ENCODE results near the gene SOX9. TPM values are rescaled to one million over a fixed set of nuclear protein-coding genes. Genes with fewer than 3 reads are reported as not detected.

SOX9 gene
- total and polyA plus RNA-seq, 2 of the 8 experiments (the other 6 are each of a cell fraction or from before 2014, with no cell fraction given): 1.9 to 4.9 TPM

GRCh38 chr17:72134608-72135394, 14.0 kb downstream of the SOX9 start:
- no peak overlapping the region for H2BK15ac ChIP-seq (ENCODE audit: low read length)
- H3K79me1 ChIP-seq (ENCODE audit: low read depth, low read length): no peaks in the 10 kb centered on the region
- TF ChIP-seq SP1 (IDR thresholded peaks at IDR 0.05; ENCODE audit: low read depth, low read length): no peak
- no peak for TF ChIP-seq TBP (IDR thresholded peaks at IDR 0.05; ENCODE audit: low read depth, low read length)
- no peak for TF ChIP-seq RXRA (IDR thresholded peaks at IDR 0.05; ENCODE audit: insufficient read depth, low read depth, low read length)
- TF ChIP-seq ATF2 (IDR thresholded peaks at IDR 0.05; ENCODE audit: low read length): no peak
- no peak for TF ChIP-seq MAFK (IDR thresholded peaks at IDR 0.05; ENCODE audit: low read depth, low read length)
- TF ChIP-seq RFX5 (IDR thresholded peaks at IDR 0.05; ENCODE audit: borderline replicate concordance, low read depth, low read length): no peak
- TF ChIP-seq FOSL1 (IDR thresholded peaks at IDR 0.05; ENCODE audit: insufficient read depth, low read depth, low read length): no peak
- no peak overlapping the region for H3K23ac ChIP-seq (ENCODE audit: insufficient read length)
- no peak overlapping the region for H3K27ac ChIP-seq (ENCODE audit: low read depth, low read length)
- H2BK120ac ChIP-seq (replicated peaks; ENCODE audit: low read depth, low read length): no peak overlapping the region
- H3K23me2 ChIP-seq (ENCODE audit: low read depth, low read length): no peaks in the 10 kb centered on the region
- no peaks in the 10 kb centered on the region for H4K20me1 ChIP-seq (replicated peaks in 1 of 2; ENCODE audit: control insufficient read depth in 1 of 2, insufficient read depth in 2 of 2, low read length in 2 of 2)
- WGBS, 2 experiments (ENCODE audit: extremely low coverage in 1 of 2, insufficient coverage in 1 of 2, insufficient read length in 1 of 2, insufficient replicate concordance in 2 of 2, low coverage in 1 of 2, low lambda C conversion rate in 2 of 2, missing lambda C conversion rate in 1 of 2): 75% methylated on average over 7 of the region's 7 CpGs; no CpG with 5 or more reads in 1 of the 2 experiments
- no peak overlapping the region for H4K91ac ChIP-seq (replicated peaks; ENCODE audit: insufficient read length, low read length)
- H2AK5ac ChIP-seq (ENCODE audit: low read depth, low read length): no peak overlapping the region
- CTCF ChIA-PET (ENCODE audit: partially characterized antibody): interaction anchor here (0.6 to 1.4 kb wide), 4 partner anchors 9 to 1070 kb away, joined by 3 to 4 read pairs (median 4); no protein-coding TSS in a partner anchor
- H3K4me2 ChIP-seq (ENCODE audit: insufficient read depth in 1 of 2, low read depth in 2 of 2, low read length in 2 of 2): no peak overlapping the region
- H4K5ac ChIP-seq (ENCODE audit: insufficient read length, low read depth, low read length): no peak overlapping the region
- no peaks in the 10 kb centered on the region; a peak in 2 of 7 replicates for H3K27me3 ChIP-seq (replicated peaks in 1 of 4; ENCODE audit: control insufficient read depth in 3 of 4, extremely low read depth in 1 of 4, insufficient read depth in 3 of 4, low read length in 3 of 4)
- H2BK20ac ChIP-seq (ENCODE audit: low read length): no peak overlapping the region
- no peak overlapping the region for H4K8ac ChIP-seq (ENCODE audit: extremely low read depth, insufficient read depth, low read length)
- no peak overlapping the region for H3K9ac ChIP-seq (replicated peaks in 1 of 4; ENCODE audit: extremely low read depth in 1 of 4, low read depth in 3 of 4, low read length in 3 of 4)
- no peak overlapping the region for H3K4me3 ChIP-seq (ENCODE audit: extremely low read depth in 1 of 4, insufficient read depth in 2 of 4, low read depth in 3 of 4, low read length in 4 of 4)
- H3K4ac ChIP-seq (replicated peaks; ENCODE audit: insufficient read length, low read depth, low read length): no peak overlapping the region
- DNase-seq (ENCODE audit: low read depth in 1 of 2, low spot score in 2 of 2) (no peak), FAIRE-seq (no peak)
- H3K36me3 ChIP-seq (ENCODE audit: control insufficient read depth in 2 of 4, insufficient read depth in 4 of 4, low read length in 3 of 4): no peaks in the 10 kb centered on the region
- no peak overlapping the region for H3K18ac ChIP-seq (ENCODE audit: extremely low read depth, low read length)
- no peak overlapping the region for H2AFZ ChIP-seq (ENCODE audit: low read length)
- no peak overlapping the region for H3K56ac ChIP-seq (replicated peaks; ENCODE audit: insufficient read length, low read depth, low read length)
- no peak overlapping the region for H3K14ac ChIP-seq (ENCODE audit: insufficient read length)
- no peak overlapping the region for H2BK12ac ChIP-seq (ENCODE audit: low read depth, low read length)
- no peaks in the 10 kb centered on the region for H3K9me3 ChIP-seq (ENCODE audit: insufficient read depth in 2 of 2, low read depth in 1 of 2, low read length in 1 of 2)
- no peaks in the 10 kb centered on the region for H3K79me2 ChIP-seq (ENCODE audit: control insufficient read depth in 1 of 2, insufficient read depth in 2 of 2, low read length in 2 of 2)
- POLR2A ChIA-PET (ENCODE audit: partially characterized antibody): interaction anchor here (0.7 kb wide), 1 partner anchor 13 kb away, joined by 3 read pairs; the partner anchor contains the start of gene SOX9
- H2BK5ac ChIP-seq (ENCODE audit: low read depth, low read length): no peak overlapping the region
- peaks cover 0 to 5% (median under 1%) of the 10 kb centered on the region in 4 experiments; a peak in 2 of 7 replicates for H3K4me1 ChIP-seq (replicated peaks in 1 of 4; ENCODE audit: control insufficient read depth in 3 of 4, insufficient read depth in 4 of 4, low read length in 3 of 4)
